ENCODE results near the gene DCAF11. TPM values are rescaled to one million over a fixed set of nuclear protein-coding genes. Genes with fewer than 3 reads are reported as not detected.

The DCAF11 gene
- total RNA-seq, 3 donors from 2014 or later: 45.7 to 57.6 (median 50.7) TPM

- DNase-seq (peak; percentile 99), ATAC-seq (peak; percentile 88 to 90)
- no peaks in the 10 kb centered on the region for H3K27me3 Mint-ChIP-seq (ENCODE audit: low read depth)
- H3K4me3 Mint-ChIP-seq: peak within 1 kb of the TSS; percentile 93
- H3K9me3 Mint-ChIP-seq: no peaks in the 10 kb centered on the region
- peaks cover 46% of the 10 kb centered on the region for H3K36me3 Mint-ChIP-seq (ENCODE audit: insufficient read depth)
- peaks cover 78% of the 10 kb centered on the region for H3K4me1 Mint-ChIP-seq (ENCODE audit: low read depth)
Measured at GRCh38 chr14:24141097-24141880, 26.7 kb downstream of the DCAF11 start, which contains the start of gene EMC9. TSS of gene EMC9 (minus strand) at chr14:24141591. CDS start at chr14:24141304, 287 bp downstream.

GRCh38 chr14:24143511-24143910 is 28.9 kb downstream of the DCAF11 start:
- no peaks in the 10 kb centered on the region for H3K27me3 Mint-ChIP-seq (ENCODE audit: low read depth)
- ATAC-seq (no peak), DNase-seq (no peak)
- H3K4me1 Mint-ChIP-seq (ENCODE audit: low read depth): peaks cover 66% of the 10 kb centered on the region
- no peaks in the 10 kb centered on the region for H3K9me3 Mint-ChIP-seq
- peaks cover 39% of the 10 kb centered on the region for H3K36me3 Mint-ChIP-seq (ENCODE audit: insufficient read depth)
- peak overlapping the region; percentile 31 for H3K4me3 Mint-ChIP-seq

GRCh38 chr14:24144451-24144850 is 29.9 kb downstream of the DCAF11 start:
- Mint-ChIP-seq H3K9me3 (no peaks in the 10 kb centered on the region), H3K4me3 (peak overlapping the region; percentile 42), H3K36me3 (ENCODE audit: insufficient read depth) (peaks cover 36% of the 10 kb centered on the region), H3K27me3 (ENCODE audit: low read depth) (no peaks in the 10 kb centered on the region), H3K4me1 (ENCODE audit: low read depth) (peaks cover 66% of the 10 kb centered on the region)
- ATAC-seq: no peak
- no peak for DNase-seq

GRCh38 chr14:24145219-24145618 is 30.6 kb downstream of the DCAF11 start:
- ATAC-seq (no peak), DNase-seq (no peak)
- Mint-ChIP-seq H3K4me3 (peak overlapping the region; percentile 98), H3K36me3 (ENCODE audit: insufficient read depth) (peaks cover 35% of the 10 kb centered on the region), H3K9me3 (no peaks in the 10 kb centered on the region), H3K4me1 (ENCODE audit: low read depth) (peaks cover 65% of the 10 kb centered on the region), H3K27me3 (ENCODE audit: low read depth) (no peaks in the 10 kb centered on the region)

GRCh38 chr14:24145690-24146452 is 31.3 kb downstream of the DCAF11 start:
- Mint-ChIP-seq H3K36me3 (ENCODE audit: insufficient read depth) (peaks cover 41% of the 10 kb centered on the region), H3K9me3 (no peaks in the 10 kb centered on the region), H3K4me1 (ENCODE audit: low read depth) (peaks cover 63% of the 10 kb centered on the region), H3K4me3 (peak overlapping the region; percentile 98), H3K27me3 (ENCODE audit: low read depth) (no peaks in the 10 kb centered on the region)
- ATAC-seq: no peak
- DNase-seq: no peak

GRCh38 chr14:24146453-24146977 is 31.9 kb downstream of the DCAF11 start, which contains the start of gene PSME2:
TSS of gene PSME2 (minus strand) at chr14:24146610. CDS start at chr14:24146581, 29 bp downstream.
- peaks cover 62% of the 10 kb centered on the region for H3K4me1 Mint-ChIP-seq (ENCODE audit: low read depth)
- ATAC-seq (peak; percentile 67 to 73), DNase-seq (peak; percentile 72)
- no peaks in the 10 kb centered on the region for H3K27me3 Mint-ChIP-seq (ENCODE audit: low read depth)
- H3K9me3 Mint-ChIP-seq: no peaks in the 10 kb centered on the region
- peak within 1 kb of the TSS; percentile 98 for H3K4me3 Mint-ChIP-seq
- H3K36me3 Mint-ChIP-seq (ENCODE audit: insufficient read depth): peaks cover 42% of the 10 kb centered on the region

GRCh38 chr14:24146978-24147760 is 32.6 kb downstream of the DCAF11 start, which contains the start of gene RNF31:
TSS of gene RNF31 (plus strand) at chr14:24147498. CDS start at chr14:24147699, 201 bp downstream.
- peaks cover 45% of the 10 kb centered on the region for H3K36me3 Mint-ChIP-seq (ENCODE audit: insufficient read depth)
- H3K27me3 Mint-ChIP-seq (ENCODE audit: low read depth): no peaks in the 10 kb centered on the region
- ATAC-seq: peak; percentile 89 to 90
- DNase-seq: peak; percentile 96
- no peaks in the 10 kb centered on the region for H3K9me3 Mint-ChIP-seq
- peaks cover 56% of the 10 kb centered on the region for H3K4me1 Mint-ChIP-seq (ENCODE audit: low read depth)
- peak within 1 kb of the TSS; percentile 98 for H3K4me3 Mint-ChIP-seq

- H3K27me3 Mint-ChIP-seq (ENCODE audit: low read depth): no peaks in the 10 kb centered on the region
- no peaks in the 10 kb centered on the region for H3K9me3 Mint-ChIP-seq
- H3K4me3 Mint-ChIP-seq: peak overlapping the region; percentile 98
- peaks cover 50% of the 10 kb centered on the region for H3K4me1 Mint-ChIP-seq (ENCODE audit: low read depth)
- no peak for DNase-seq
- H3K36me3 Mint-ChIP-seq (ENCODE audit: insufficient read depth): peaks cover 42% of the 10 kb centered on the region
- no peak for ATAC-seq
Measured at GRCh38 chr14:24147761-24148428, 33.3 kb downstream of the DCAF11 start.

- DNase-seq (no peak), ATAC-seq (no peak)
- Mint-ChIP-seq H3K36me3 (ENCODE audit: insufficient read depth) (peaks cover 33% of the 10 kb centered on the region), H3K9me3 (no peaks in the 10 kb centered on the region), H3K27me3 (ENCODE audit: low read depth) (no peaks in the 10 kb centered on the region), H3K4me1 (ENCODE audit: low read depth) (peaks cover 39% of the 10 kb centered on the region), H3K4me3 (peak overlapping the region; percentile 98)
Measured at GRCh38 chr14:24149302-24149969, 34.9 kb downstream of the DCAF11 start.

- no peak overlapping the region for H3K4me3 Mint-ChIP-seq
- peaks cover 34% of the 10 kb centered on the region for H3K4me1 Mint-ChIP-seq (ENCODE audit: low read depth)
- DNase-seq (no peak), ATAC-seq (no peak)
- no peaks in the 10 kb centered on the region for H3K9me3 Mint-ChIP-seq
- H3K36me3 Mint-ChIP-seq (ENCODE audit: insufficient read depth): peaks cover 32% of the 10 kb centered on the region
- no peaks in the 10 kb centered on the region for H3K27me3 Mint-ChIP-seq (ENCODE audit: low read depth)
Measured at GRCh38 chr14:24150061-24150460, 35.5 kb downstream of the DCAF11 start.

- Mint-ChIP-seq H3K4me1 (ENCODE audit: low read depth) (peaks cover 29% of the 10 kb centered on the region), H3K9me3 (no peaks in the 10 kb centered on the region), H3K4me3 (no peak overlapping the region), H3K36me3 (ENCODE audit: insufficient read depth) (peaks cover 29% of the 10 kb centered on the region), H3K27me3 (ENCODE audit: low read depth) (no peaks in the 10 kb centered on the region)
- DNase-seq (no peak), ATAC-seq (no peak)
Measured at GRCh38 chr14:24150567-24150966, 36.0 kb downstream of the DCAF11 start.

GRCh38 chr14:24150993-24151392 is 36.4 kb downstream of the DCAF11 start:
- DNase-seq (no peak), ATAC-seq (no peak)
- no peaks in the 10 kb centered on the region for H3K27me3 Mint-ChIP-seq (ENCODE audit: low read depth)
- H3K36me3 Mint-ChIP-seq (ENCODE audit: insufficient read depth): peaks cover 33% of the 10 kb centered on the region
- H3K4me1 Mint-ChIP-seq (ENCODE audit: low read depth): peaks cover 26% of the 10 kb centered on the region
- no peaks in the 10 kb centered on the region for H3K9me3 Mint-ChIP-seq
- H3K4me3 Mint-ChIP-seq: no peak overlapping the region

Data from activated T-cell treated with anti-CD3 and anti-CD28 coated beads, Interleukin-2, amount 50 U/mL, for 4 hours (primary cell).